NCI-H2171 treated with DMSO at 0.1 percent for 48 hours (cell line): ENCODE results near the gene OR10AD1.
"Not testable (repeated sequence)": the region's sequence is repeated elsewhere in the genome, so short reads cannot be mapped to it uniquely, and the experiment has no call there.

Experiments used
- DNase-seq: peaks from one replicate; lab custom pipeline; 2025; lab: John Stamatoyannopoulos, UW

Gene OR10AD1

GRCh38 chr12:48203192-48203591, at the start of gene OR10AD1:
Gene OR10AD1, minus strand, starts transcription at chr12:48203292. Its CDS starts 0 bp downstream, at chr12:48203292.
- DNase-seq, result no peak

- no peak for DNase-seq
Measured at GRCh38 chr12:48247181-48247966, 44.3 kb upstream of the OR10AD1 start.

- no peak for DNase-seq
Measured at GRCh38 chr12:48237162-48237561, 34.1 kb upstream of the OR10AD1 start.

GRCh38 chr12:48235796-48236333, 32.8 kb upstream of the OR10AD1 start:
- no peak for DNase-seq

GRCh38 chr12:48231169-48231958, 28.3 kb upstream of the OR10AD1 start:
- DNase-seq, result not testable (repeated sequence)

GRCh38 chr12:48224533-48224932, 21.4 kb upstream of the OR10AD1 start:
- DNase-seq, result not testable (repeated sequence)

- no peak for DNase-seq
Measured at GRCh38 chr12:48221645-48222044, 18.6 kb upstream of the OR10AD1 start.

- DNase-seq, result no peak
Measured at GRCh38 chr12:48220701-48221100, 17.6 kb upstream of the OR10AD1 start.

GRCh38 chr12:48219631-48220030, 16.5 kb upstream of the OR10AD1 start:
- no peak for DNase-seq

GRCh38 chr12:48216785-48217184, 13.7 kb upstream of the OR10AD1 start:
- no peak for DNase-seq

GRCh38 chr12:48209495-48209894, 6.4 kb upstream of the OR10AD1 start:
- not testable (repeated sequence) for DNase-seq

- DNase-seq, result no peak
Measured at GRCh38 chr12:48202766-48203165, 326 bp downstream of the OR10AD1 start.

- DNase-seq, result no peak
Measured at GRCh38 chr12:48201516-48201915, 1.6 kb downstream of the OR10AD1 start.

- no peak for DNase-seq
Measured at GRCh38 chr12:48201091-48201490, 2.0 kb downstream of the OR10AD1 start.

- DNase-seq, result no peak
Measured at GRCh38 chr12:48199774-48200221, 3.3 kb downstream of the OR10AD1 start.

- DNase-seq, result no peak
Measured at GRCh38 chr12:48198985-48199384, 4.1 kb downstream of the OR10AD1 start.

- no peak for DNase-seq
Measured at GRCh38 chr12:48198672-48198971, 4.5 kb downstream of the OR10AD1 start.

GRCh38 chr12:48197971-48198671, 5.0 kb downstream of the OR10AD1 start:
- DNase-seq, result no peak

- DNase-seq, result no peak
Measured at GRCh38 chr12:48197549-48197970, 5.5 kb downstream of the OR10AD1 start.

- no peak for DNase-seq
Measured at GRCh38 chr12:48194799-48195201, 8.3 kb downstream of the OR10AD1 start.

- DNase-seq, result no peak
Measured at GRCh38 chr12:48193623-48194022, 9.5 kb downstream of the OR10AD1 start.

- no peak for DNase-seq
Measured at GRCh38 chr12:48192861-48193260, 10.2 kb downstream of the OR10AD1 start.
